ENCODE measurements around the gene METTL26. TPM values are rescaled to one million over a fixed set of nuclear protein-coding genes. Genes with fewer than 3 reads are reported as not detected.

METTL26 gene
- total and polyA plus RNA-seq, 10 of the 15 experiments (the other 5 are each of a cell fraction or from before 2014, with no cell fraction given), result 5.4 to 163 (median 79.3) TPM

DNA sequence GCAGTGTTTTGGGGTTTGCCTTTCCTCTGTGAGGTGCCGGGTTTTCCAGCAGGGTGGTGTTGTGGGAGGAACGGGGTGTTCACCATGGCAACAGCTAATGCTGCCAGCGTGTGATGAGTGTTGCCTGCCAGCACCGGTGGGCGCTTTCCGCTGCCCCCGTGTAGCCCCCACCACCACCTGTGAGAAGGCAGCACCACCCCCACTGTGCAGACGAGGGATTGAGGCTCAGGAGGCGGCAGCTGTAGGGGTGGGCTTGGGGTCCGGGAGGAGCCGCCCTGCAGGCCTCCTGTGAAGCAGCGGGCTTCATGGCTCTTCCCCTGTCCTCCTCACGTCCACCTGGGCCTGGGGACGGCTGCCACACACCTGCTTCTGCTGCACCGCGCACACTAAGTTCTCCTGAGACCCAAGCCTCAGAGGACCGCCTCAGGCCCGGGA is 41.0 kb downstream of the METTL26 start:
- ATAC-seq (no peak), DNase-seq (ENCODE audit: low read depth, low spot score) (no peak), FAIRE-seq (no peak)
- H3K79me2 ChIP-seq (ENCODE audit: control insufficient read depth, insufficient read depth, low read length), result peaks cover 11% of the 10 kb centered on the region
- H3K4me1 ChIP-seq (ENCODE audit: control insufficient read depth, insufficient read depth, low read length), result peaks cover 8% of the 10 kb centered on the region
- 86% methylated on average over 18 of the region's 18 CpGs for WGBS (ENCODE audit: insufficient coverage, insufficient replicate concordance, low lambda C conversion rate, missing lambda C conversion rate)
- H3K4me3 ChIP-seq, result no peak overlapping the region
- intact Hi-C loops (cut with micrococcal nuclease; ENCODE audit: unreplicated experiment), result no loop called here
- no peaks in the 10 kb centered on the region for H3K27me3 ChIP-seq (replicated peaks in 1 of 2; ENCODE audit: control insufficient read depth in 2 of 2, insufficient read depth in 2 of 2, low read length in 1 of 2)
- ChIA-PET POLR2A (no interaction called here), SMC1A (ENCODE audit: uncharacterized antibody, unreplicated experiment) (no interaction called here), RAD21 (ENCODE audit: unreplicated experiment) (no interaction called here), CTCF (no interaction called here)
- H2AFZ ChIP-seq (ENCODE audit: control insufficient read depth, low read depth, low read length), result no peak overlapping the region
- no peaks in the 10 kb centered on the region for H4K20me1 ChIP-seq (ENCODE audit: control insufficient read depth, insufficient read depth)
- H3K9ac ChIP-seq (ENCODE audit: control insufficient read depth, insufficient read depth, low read length), result no peak overlapping the region
- BruUV-seq (replicated peaks), result no TSS peak
- no peak overlapping the region for H3K4me2 ChIP-seq (ENCODE audit: control insufficient read depth, insufficient read depth)
- in situ Hi-C loops (cut with MboI), result no loop called here
- H3K27ac ChIP-seq (ENCODE audit: control insufficient read depth, insufficient read depth), result no peak overlapping the region
- no peaks in the 10 kb centered on the region; the same call in 2 of the 3 replicates for H3K9me3 ChIP-seq (replicated peaks; ENCODE audit: control insufficient read depth, insufficient read depth, low read length)
- peaks cover 0 to 4% of the 10 kb centered on the region in 2 experiments; a peak in 2 of 4 replicates for H3K36me3 ChIP-seq (ENCODE audit: control insufficient read depth in 2 of 2, insufficient read depth in 2 of 2, low read length in 1 of 2)
- TF ChIP-seq IRF4 (IDR thresholded peaks at IDR 0.05; ENCODE audit: low read depth, low read length) (no peak), YBX1 (IDR thresholded peaks at IDR 0.05) (no peak), STAT1 (conservative IDR thresholded peaks at IDR 0.05) (no peak), SUPT20H (IDR thresholded peaks at IDR 0.05; ENCODE audit: borderline replicate concordance, control insufficient read depth, low read depth, low read length) (no peak), SMAD1 (IDR thresholded peaks at IDR 0.05; ENCODE audit: low read depth, partially characterized antibody) (no peak), SMAD5 (IDR thresholded peaks at IDR 0.05; ENCODE audit: low read depth) (no peak), NFYB (IDR thresholded peaks at IDR 0.05; ENCODE audit: insufficient read depth, low read depth, low read length) (no peak), CREM (IDR thresholded peaks at IDR 0.05; ENCODE audit: low read depth) (no peak), POLR2A (IDR thresholded peaks at IDR 0.05; ENCODE audit: low read depth, low read length) (no peak), NR2C2 (IDR thresholded peaks at IDR 0.05; ENCODE audit: borderline replicate concordance, control insufficient read depth, insufficient read length, low read depth) (no peak), RB1 (IDR thresholded peaks at IDR 0.05; ENCODE audit: borderline replicate concordance) (no peak), PML (IDR thresholded peaks at IDR 0.05; ENCODE audit: low read length) (no peak)
- TF ChIP-seq, protein P1, sequence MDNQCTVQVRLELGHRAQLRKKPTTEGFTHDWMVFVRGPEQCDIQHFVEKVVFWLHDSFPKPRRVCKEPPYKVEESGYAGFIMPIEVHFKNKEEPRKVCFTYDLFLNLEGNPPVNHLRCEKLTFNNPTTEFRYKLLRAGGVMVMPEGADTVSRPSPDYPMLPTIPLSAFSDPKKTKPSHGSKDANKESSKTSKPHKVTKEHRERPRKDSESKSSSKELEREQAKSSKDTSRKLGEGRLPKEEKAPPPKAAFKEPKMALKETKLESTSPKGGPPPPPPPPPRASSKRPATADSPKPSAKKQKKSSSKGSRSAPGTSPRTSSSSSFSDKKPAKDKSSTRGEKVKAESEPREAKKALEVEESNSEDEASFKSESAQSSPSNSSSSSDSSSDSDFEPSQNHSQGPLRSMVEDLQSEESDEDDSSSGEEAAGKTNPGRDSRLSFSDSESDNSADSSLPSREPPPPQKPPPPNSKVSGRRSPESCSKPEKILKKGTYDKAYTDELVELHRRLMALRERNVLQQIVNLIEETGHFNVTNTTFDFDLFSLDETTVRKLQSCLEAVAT (IDR thresholded peaks at IDR 0.05), result no peak
- TF ChIP-seq, protein P2, sequence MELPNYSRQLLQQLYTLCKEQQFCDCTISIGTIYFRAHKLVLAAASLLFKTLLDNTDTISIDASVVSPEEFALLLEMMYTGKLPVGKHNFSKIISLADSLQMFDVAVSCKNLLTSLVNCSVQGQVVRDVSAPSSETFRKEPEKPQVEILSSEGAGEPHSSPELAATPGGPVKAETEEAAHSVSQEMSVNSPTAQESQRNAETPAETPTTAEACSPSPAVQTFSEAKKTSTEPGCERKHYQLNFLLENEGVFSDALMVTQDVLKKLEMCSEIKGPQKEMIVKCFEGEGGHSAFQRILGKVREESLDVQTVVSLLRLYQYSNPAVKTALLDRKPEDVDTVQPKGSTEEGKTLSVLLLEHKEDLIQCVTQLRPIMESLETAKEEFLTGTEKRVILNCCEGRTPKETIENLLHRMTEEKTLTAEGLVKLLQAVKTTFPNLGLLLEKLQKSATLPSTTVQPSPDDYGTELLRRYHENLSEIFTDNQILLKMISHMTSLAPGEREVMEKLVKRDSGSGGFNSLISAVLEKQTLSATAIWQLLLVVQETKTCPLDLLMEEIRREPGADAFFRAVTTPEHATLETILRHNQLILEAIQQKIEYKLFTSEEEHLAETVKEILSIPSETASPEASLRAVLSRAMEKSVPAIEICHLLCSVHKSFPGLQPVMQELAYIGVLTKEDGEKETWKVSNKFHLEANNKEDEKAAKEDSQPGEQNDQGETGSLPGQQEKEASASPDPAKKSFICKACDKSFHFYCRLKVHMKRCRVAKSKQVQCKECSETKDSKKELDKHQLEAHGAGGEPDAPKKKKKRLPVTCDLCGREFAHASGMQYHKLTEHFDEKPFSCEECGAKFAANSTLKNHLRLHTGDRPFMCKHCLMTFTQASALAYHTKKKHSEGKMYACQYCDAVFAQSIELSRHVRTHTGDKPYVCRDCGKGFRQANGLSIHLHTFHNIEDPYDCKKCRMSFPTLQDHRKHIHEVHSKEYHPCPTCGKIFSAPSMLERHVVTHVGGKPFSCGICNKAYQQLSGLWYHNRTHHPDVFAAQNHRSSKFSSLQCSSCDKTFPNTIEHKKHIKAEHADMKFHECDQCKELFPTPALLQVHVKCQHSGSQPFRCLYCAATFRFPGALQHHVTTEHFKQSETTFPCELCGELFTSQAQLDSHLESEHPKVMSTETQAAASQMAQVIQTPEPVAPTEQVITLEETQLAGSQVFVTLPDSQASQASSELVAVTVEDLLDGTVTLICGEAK (IDR thresholded peaks at IDR 0.05; ENCODE audit: borderline replicate concordance), result no peak
- TF ChIP-seq, protein P3, sequence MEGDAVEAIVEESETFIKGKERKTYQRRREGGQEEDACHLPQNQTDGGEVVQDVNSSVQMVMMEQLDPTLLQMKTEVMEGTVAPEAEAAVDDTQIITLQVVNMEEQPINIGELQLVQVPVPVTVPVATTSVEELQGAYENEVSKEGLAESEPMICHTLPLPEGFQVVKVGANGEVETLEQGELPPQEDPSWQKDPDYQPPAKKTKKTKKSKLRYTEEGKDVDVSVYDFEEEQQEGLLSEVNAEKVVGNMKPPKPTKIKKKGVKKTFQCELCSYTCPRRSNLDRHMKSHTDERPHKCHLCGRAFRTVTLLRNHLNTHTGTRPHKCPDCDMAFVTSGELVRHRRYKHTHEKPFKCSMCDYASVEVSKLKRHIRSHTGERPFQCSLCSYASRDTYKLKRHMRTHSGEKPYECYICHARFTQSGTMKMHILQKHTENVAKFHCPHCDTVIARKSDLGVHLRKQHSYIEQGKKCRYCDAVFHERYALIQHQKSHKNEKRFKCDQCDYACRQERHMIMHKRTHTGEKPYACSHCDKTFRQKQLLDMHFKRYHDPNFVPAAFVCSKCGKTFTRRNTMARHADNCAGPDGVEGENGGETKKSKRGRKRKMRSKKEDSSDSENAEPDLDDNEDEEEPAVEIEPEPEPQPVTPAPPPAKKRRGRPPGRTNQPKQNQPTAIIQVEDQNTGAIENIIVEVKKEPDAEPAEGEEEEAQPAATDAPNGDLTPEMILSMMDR (IDR thresholded peaks at IDR 0.05 in 2 of 3, conservative IDR thresholded peaks at IDR 0.05 in 1 of 3; ENCODE audit: control insufficient read depth in 2 of 3, extremely low read depth in 1 of 3, insufficient read depth in 1 of 3, low read depth in 3 of 3, low read length in 3 of 3), result no peak
- TF ChIP-seq, protein P4, sequence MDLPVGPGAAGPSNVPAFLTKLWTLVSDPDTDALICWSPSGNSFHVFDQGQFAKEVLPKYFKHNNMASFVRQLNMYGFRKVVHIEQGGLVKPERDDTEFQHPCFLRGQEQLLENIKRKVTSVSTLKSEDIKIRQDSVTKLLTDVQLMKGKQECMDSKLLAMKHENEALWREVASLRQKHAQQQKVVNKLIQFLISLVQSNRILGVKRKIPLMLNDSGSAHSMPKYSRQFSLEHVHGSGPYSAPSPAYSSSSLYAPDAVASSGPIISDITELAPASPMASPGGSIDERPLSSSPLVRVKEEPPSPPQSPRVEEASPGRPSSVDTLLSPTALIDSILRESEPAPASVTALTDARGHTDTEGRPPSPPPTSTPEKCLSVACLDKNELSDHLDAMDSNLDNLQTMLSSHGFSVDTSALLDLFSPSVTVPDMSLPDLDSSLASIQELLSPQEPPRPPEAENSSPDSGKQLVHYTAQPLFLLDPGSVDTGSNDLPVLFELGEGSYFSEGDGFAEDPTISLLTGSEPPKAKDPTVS (IDR thresholded peaks at IDR 0.05; ENCODE audit: low read depth, low read length), result no peak

All from GM12878 (cell line).